GM12874 (cell line): Measurements from ENCODE around the gene SLC35A5.

Experiments
- TF ChIP-seq, protein P1 (sequence below): IDR thresholded peaks from 2 replicates; pipeline ENCODE4 v1.5.1; 2011; ENCODE audit warnings: low read depth, mild to moderate bottlenecking, control low read depth, low read length, moderate library complexity; ENCODE audit not compliant: insufficient read depth

The SLC35A5 gene

DNA sequence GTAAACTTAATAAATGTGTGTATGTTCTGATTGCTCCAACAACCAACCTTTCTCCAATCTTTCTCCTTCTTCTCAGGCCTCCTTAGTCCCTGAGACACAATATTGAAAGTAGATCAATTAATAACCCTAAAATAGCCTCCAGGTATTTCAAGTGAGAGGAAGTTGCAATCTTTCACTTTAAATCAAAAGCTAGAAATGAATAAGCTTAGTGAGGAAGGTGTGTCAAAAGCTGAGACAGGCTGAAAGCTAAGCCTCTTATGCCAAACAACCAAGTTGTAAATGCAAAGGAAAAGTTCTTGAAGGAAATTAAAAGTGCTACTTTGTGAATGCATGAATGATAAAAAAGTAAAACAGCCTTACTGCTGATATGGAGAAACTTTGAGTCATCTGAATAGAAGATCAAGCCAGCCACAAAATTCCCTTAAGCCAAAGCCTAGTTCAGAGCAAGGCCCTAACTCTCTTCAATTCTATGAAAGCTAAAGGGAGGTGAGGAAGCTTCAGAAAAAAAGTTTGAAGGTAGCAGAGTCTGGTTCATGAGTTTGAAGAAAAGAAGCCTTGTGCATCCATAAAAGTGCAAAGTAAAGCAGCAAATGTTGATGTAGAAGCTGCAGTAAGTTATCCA, 40.5 kb downstream of the SLC35A5 start:
- TF ChIP-seq, protein P1, sequence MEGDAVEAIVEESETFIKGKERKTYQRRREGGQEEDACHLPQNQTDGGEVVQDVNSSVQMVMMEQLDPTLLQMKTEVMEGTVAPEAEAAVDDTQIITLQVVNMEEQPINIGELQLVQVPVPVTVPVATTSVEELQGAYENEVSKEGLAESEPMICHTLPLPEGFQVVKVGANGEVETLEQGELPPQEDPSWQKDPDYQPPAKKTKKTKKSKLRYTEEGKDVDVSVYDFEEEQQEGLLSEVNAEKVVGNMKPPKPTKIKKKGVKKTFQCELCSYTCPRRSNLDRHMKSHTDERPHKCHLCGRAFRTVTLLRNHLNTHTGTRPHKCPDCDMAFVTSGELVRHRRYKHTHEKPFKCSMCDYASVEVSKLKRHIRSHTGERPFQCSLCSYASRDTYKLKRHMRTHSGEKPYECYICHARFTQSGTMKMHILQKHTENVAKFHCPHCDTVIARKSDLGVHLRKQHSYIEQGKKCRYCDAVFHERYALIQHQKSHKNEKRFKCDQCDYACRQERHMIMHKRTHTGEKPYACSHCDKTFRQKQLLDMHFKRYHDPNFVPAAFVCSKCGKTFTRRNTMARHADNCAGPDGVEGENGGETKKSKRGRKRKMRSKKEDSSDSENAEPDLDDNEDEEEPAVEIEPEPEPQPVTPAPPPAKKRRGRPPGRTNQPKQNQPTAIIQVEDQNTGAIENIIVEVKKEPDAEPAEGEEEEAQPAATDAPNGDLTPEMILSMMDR = no peak

DNA sequence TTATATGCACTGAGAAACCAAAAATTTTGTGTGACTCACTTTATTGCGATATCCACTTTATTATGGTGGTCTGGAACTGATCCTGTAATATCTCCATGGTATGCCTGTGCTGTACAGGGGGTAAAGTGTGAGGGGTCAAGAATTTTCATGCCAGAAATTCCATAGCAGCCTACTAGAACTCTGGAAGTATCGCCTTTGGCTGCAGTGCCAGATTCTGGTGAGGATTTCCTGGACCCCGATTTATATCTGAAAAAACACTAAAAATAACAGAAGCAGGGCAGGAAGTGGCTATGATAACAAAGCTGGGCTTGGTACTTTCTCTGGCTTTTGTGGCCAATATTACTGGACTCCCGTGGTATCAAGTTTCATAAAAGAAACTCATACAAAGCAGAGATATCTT, 42.7 kb downstream of the SLC35A5 start:
- TF ChIP-seq, protein P1 = no peak

DNA sequence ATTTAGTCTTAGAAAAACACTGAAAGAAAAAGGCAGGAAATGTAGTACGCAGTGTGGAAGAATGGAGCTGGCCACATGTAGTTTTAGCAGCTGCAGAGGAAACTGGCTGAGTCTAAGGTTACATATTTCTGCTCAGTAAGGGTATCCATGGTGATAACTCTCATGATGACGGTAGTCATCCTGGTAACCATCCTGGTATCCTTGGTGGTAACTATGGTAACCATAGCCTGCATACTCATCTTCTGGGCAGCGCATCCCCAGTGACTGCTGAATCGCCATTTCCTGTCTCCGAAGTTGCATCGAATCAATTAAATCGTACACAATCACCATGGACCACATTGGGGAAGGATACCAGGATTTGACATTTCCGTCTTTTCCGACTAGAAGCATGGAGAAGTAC, 43.4 kb downstream of the SLC35A5 start:
- TF ChIP-seq, protein P1 = no peak

DNA sequence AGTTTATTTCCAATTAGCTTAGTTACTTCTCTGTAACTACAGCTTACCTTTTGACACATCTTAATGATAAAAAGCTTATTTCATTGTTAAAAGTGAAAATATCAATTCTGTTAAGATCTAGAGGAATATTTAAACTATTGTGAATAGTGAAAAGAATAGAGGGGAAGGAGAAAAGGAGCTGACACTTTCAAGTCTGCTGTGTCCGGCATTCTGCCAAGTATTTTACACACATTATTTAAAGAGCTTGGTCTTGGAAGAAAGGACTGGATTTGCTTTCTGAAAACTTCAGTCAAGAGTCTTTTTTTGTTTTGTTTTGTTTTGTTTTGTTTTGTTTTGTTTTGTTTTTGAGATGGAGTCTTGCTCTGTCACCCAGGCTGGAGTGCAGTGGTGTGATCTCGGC, 44.3 kb downstream of the SLC35A5 start:
- TF ChIP-seq, protein P1 = no peak

DNA sequence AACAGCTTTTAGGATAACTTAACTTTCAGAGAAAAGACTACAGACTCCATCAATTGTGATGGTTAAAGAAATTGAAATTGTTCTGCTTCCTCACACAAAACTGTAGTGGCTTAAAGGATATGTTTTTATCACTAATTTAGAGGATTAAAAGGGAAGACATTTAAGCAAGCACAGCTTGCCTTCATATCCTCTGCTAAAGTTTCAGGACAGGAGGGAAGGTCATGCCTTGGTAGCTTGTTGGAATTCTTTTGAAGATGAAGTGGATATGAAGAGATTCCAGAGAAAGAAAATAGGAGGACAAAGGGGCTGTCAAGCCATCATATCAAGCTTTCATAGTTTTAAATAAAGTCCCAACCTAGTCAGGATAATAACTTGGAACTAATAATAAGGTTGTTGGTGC, 46.0 kb downstream of the SLC35A5 start:
- TF ChIP-seq, protein P1 = no peak

DNA sequence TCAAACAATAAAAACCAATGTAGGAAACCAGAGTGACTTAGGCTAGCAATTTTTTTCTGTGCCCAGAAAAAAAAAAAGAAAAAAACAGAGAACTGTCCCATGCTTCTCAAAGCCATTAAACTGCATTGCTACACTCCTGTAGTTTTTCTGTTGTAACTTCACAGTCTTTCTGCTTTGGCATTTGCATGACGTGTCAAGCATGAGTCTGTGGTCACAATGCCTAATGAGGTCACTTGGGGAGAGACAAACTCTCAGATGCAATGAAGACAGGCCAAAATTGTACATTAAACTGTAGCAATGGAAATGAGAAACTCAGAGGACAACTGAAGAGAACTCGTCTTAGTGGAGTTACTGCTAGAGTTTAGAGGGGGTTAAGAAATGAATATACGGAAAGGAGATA, 48.3 kb downstream of the SLC35A5 start:
- TF ChIP-seq, protein P1 = no peak

DNA sequence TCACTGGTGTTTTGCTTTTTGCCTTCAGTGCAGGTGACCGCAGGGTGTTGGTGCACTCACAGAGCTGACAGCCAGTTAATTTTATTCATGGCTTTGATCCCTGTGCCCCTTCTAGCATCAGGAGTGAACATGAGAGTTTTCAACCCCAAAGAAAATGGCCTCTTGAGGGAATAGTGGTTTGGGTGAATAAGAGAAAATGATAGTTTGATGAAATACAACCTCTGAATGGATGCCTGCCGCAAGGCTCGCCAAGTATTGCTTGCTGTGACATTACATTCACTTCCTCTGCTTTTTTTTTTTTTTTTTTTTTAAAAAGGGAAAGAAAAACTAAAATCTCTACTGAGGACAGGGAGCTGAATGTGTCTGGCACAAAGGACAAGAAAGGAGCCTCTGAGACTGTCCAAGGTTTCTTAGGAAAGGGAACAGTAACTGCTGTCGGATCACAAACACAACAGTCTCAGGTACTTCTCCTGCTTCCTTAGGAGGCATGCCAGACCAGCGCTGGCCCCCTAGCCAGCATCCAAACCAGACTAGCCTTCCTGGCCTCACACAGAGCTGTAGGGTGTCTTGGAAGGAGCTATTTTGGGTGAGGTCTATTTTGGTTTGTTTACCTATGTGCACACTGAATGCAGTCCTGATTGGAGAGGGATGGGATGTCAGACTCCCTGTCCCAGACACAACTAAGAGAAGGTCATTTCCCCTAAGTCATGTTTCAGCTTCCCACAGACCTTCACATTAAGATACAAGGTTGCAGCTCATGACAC, 50.1 kb downstream of the SLC35A5 start:
- TF ChIP-seq, protein P1 = no peak
